ENCODE measurements around the gene FAM20A.
"Not testable (repeated sequence)": the region's sequence is repeated elsewhere in the genome, so short reads cannot be mapped to it uniquely, and the experiment has no call there.

Gene FAM20A

DNA sequence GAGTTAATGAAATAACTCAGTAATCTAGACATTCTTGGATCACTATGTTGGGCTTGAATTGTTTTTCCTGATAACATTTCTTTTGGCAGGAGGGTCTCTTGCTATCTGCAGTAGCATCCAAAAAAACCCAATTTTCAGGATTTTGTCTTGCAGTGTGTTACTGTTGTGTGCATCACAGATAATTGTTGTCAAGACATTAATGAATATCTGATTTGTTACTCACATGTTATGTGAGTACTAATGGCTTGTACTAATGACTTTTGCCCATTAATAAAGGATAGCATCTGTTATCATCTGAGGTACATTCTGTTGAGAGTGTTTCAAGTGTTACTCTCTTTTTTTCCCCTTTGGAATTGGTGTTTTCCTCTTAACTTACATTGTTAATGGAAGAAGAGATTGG, 78.9 kb downstream of the FAM20A start:
- no peaks in the 10 kb centered on the region; the same call in 1 of the 2 replicates for H3K9me3 ChIP-seq (ENCODE audit: insufficient read depth, low read depth, low read length)
- no peaks in the 10 kb centered on the region for H3K9me2 ChIP-seq (replicated peaks; ENCODE audit: low read depth, low read length)
- peaks cover 48% of the 10 kb centered on the region for H3K79me2 ChIP-seq (ENCODE audit: insufficient read depth, low read length)
- H2AFZ ChIP-seq (ENCODE audit: low read length), result no peak overlapping the region
- no peaks in the 10 kb centered on the region for H3K27me3 ChIP-seq (ENCODE audit: insufficient read depth, low read length, poor library complexity, severe bottlenecking)
- no peaks in the 10 kb centered on the region for H3K4me1 ChIP-seq (ENCODE audit: insufficient read depth, low read length, poor library complexity, severe bottlenecking)
- peaks cover 18% of the 10 kb centered on the region for H4K20me1 ChIP-seq (ENCODE audit: insufficient read depth, low read length, poor library complexity, severe bottlenecking)
- no peak overlapping the region for H3K4me2 ChIP-seq (ENCODE audit: low read depth, low read length, poor library complexity, severe bottlenecking)
- H3F3A ChIP-seq (ENCODE audit: low read depth), result no peaks in the 10 kb centered on the region
- TF ChIP-seq EZH2phosphoT487 (IDR thresholded peaks at IDR 0.05; ENCODE audit: borderline replicate concordance), result no peak
- TF ChIP-seq CTCF (conservative IDR thresholded peaks at IDR 0.05; ENCODE audit: low read length), result no peak
- H3K9ac ChIP-seq (ENCODE audit: low read depth, low read length, poor library complexity, severe bottlenecking), result no peak overlapping the region
- peaks cover 77% of the 10 kb centered on the region for H3K36me3 ChIP-seq (ENCODE audit: insufficient read depth, low read length)
- no peak overlapping the region for H3K4me3 ChIP-seq (ENCODE audit: low read length, poor library complexity, severe bottlenecking)

DNA sequence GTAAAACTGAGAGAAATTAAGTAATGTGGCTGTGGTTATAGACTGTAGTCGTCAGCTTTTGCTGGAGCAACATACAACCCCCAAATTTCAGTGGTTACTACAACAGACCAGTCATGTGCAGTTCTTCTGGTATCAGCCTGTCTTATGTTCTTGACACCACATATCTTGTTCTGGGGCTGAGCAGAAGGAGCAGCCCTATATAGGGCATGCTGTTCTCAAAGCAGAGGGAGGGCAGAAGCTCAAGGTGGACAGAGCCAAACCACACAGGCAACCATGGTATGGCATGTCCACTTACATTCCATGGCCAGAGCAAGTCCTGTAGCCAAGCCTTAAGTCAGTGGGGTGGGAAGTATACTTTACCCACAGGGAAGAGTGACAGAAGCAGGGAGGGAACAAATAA, 81.3 kb downstream of the FAM20A start:
- Histone ChIP-seq H3K79me2 (ENCODE audit: insufficient read depth, low read length) (peaks cover 72% of the 10 kb centered on the region), H3K4me1 (ENCODE audit: insufficient read depth, low read length, poor library complexity, severe bottlenecking) (peaks cover 13% of the 10 kb centered on the region), H3K27me3 (ENCODE audit: insufficient read depth, low read length, poor library complexity, severe bottlenecking) (no peaks in the 10 kb centered on the region), H3K36me3 (ENCODE audit: insufficient read depth, low read length) (peaks cover 73% of the 10 kb centered on the region), H3K4me3 (ENCODE audit: low read length, poor library complexity, severe bottlenecking) (no peak overlapping the region), H2AFZ (ENCODE audit: low read length) (no peak overlapping the region), H3K9ac (ENCODE audit: low read depth, low read length, poor library complexity, severe bottlenecking) (no peak overlapping the region), H3K9me3 (ENCODE audit: insufficient read depth, low read depth, low read length) (no peaks in the 10 kb centered on the region; the same call in 1 of the 2 replicates), H4K20me1 (ENCODE audit: insufficient read depth, low read length, poor library complexity, severe bottlenecking) (peaks cover 41% of the 10 kb centered on the region), H3K9me2 (replicated peaks; ENCODE audit: low read depth, low read length) (no peaks in the 10 kb centered on the region), H3K4me2 (ENCODE audit: low read depth, low read length, poor library complexity, severe bottlenecking) (no peak overlapping the region), H3F3A (ENCODE audit: low read depth) (no peaks in the 10 kb centered on the region)
- TF ChIP-seq EZH2phosphoT487 (IDR thresholded peaks at IDR 0.05; ENCODE audit: borderline replicate concordance), result no peak

- H3K79me2 ChIP-seq (ENCODE audit: insufficient read depth, low read length), result peaks cover 80% of the 10 kb centered on the region
- H3K4me1 ChIP-seq (ENCODE audit: insufficient read depth, low read length, poor library complexity, severe bottlenecking), result peaks cover 22% of the 10 kb centered on the region
- not testable (repeated sequence) for H3K27me3 ChIP-seq (ENCODE audit: insufficient read depth, low read length, poor library complexity, severe bottlenecking); H3K9ac ChIP-seq (ENCODE audit: low read depth, low read length, poor library complexity, severe bottlenecking); H3K9me3 ChIP-seq (ENCODE audit: insufficient read depth, low read depth, low read length); H3K4me3 ChIP-seq (ENCODE audit: low read length, poor library complexity, severe bottlenecking); H3K4me2 ChIP-seq (ENCODE audit: low read depth, low read length, poor library complexity, severe bottlenecking); H2AFZ ChIP-seq (ENCODE audit: low read length); H3F3A ChIP-seq (ENCODE audit: low read depth); H3K9me2 ChIP-seq (replicated peaks; ENCODE audit: low read depth, low read length)
- peaks cover 65% of the 10 kb centered on the region for H3K36me3 ChIP-seq (ENCODE audit: insufficient read depth, low read length)
- peaks cover 50% of the 10 kb centered on the region for H4K20me1 ChIP-seq (ENCODE audit: insufficient read depth, low read length, poor library complexity, severe bottlenecking)
Measured at GRCh38 chr17:68519051-68519450, 82.1 kb downstream of the FAM20A start.

DNA sequence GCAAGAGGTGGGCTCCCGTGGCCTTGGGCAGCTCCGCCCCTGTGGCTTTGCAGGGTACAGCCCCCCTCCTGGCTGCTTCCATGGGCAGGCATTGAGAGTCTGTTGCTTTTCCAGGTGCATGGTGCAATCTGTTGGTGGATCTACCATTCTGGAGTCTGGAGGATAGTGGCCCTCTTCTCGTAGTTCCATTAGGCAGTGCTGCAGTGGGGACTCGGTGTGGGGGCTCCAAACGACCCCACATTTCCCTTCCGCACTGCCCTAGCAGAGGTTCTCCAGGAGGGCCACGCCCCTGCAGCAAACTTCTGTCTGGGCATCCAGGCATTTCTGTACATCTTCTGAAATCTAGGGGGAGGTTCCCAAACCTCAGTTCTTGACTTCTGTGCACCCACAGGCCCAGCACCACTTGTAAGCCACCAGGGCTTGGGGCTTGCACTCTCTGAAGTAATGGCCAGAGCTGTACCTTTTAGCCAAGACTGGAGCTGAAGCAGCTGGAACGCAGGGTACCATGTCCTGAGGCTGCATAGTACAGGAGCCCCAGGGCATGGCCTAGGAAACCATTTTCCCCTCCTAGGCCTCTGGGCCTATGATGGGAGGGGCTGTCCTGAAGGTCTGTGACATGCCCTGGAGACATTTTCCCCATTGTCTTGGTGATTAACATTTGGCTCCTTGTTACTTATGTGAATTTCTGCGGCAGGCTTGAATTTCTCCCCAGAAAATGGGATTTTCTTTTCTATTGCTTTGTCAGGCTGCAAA, 82.9 kb downstream of the FAM20A start:
- peaks cover 88% of the 10 kb centered on the region for H3K79me2 ChIP-seq (ENCODE audit: insufficient read depth, low read length)
- no peak overlapping the region for H3K4me2 ChIP-seq (ENCODE audit: low read depth, low read length, poor library complexity, severe bottlenecking)
- no peaks in the 10 kb centered on the region for H3K27me3 ChIP-seq (ENCODE audit: insufficient read depth, low read length, poor library complexity, severe bottlenecking)
- H2AFZ ChIP-seq (ENCODE audit: low read length), result no peak overlapping the region
- H3K9me2 ChIP-seq (replicated peaks; ENCODE audit: low read depth, low read length), result no peaks in the 10 kb centered on the region
- TF ChIP-seq EZH2phosphoT487 (IDR thresholded peaks at IDR 0.05; ENCODE audit: borderline replicate concordance) (no peak), CTCF (conservative IDR thresholded peaks at IDR 0.05; ENCODE audit: low read length) (no peak)
- H3K4me1 ChIP-seq (ENCODE audit: insufficient read depth, low read length, poor library complexity, severe bottlenecking), result peaks cover 30% of the 10 kb centered on the region
- H3F3A ChIP-seq (ENCODE audit: low read depth), result no peaks in the 10 kb centered on the region
- H3K9ac ChIP-seq (ENCODE audit: low read depth, low read length, poor library complexity, severe bottlenecking), result no peak overlapping the region
- H3K36me3 ChIP-seq (ENCODE audit: insufficient read depth, low read length), result peaks cover 57% of the 10 kb centered on the region
- peaks cover 58% of the 10 kb centered on the region for H4K20me1 ChIP-seq (ENCODE audit: insufficient read depth, low read length, poor library complexity, severe bottlenecking)
- H3K4me3 ChIP-seq (ENCODE audit: low read length, poor library complexity, severe bottlenecking), result no peak overlapping the region
- H3K9me3 ChIP-seq (ENCODE audit: insufficient read depth, low read depth, low read length), result no peaks in the 10 kb centered on the region; the same call in 1 of the 2 replicates

DNA sequence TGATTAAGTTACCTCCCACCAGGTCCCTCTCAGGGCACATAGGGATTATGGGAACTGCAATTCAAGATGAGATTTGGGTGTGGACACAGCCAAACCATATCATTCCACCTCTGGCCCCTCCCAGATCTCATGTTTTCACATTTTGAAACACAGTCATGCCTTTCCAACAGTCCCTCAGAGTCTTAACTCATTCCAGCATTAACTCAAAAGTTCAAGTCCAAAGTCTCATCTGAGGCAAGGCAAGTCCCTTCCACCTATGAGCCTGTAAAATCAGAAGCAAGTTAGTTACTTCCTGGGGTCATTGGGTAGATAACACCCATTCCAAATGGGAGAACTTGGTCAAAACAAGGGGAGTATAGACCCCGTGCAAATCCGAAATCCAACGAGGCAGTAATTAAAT, 83.6 kb downstream of the FAM20A start:
- Histone ChIP-seq H3K36me3 (ENCODE audit: insufficient read depth, low read length) (peaks cover 50% of the 10 kb centered on the region), H3K79me2 (ENCODE audit: insufficient read depth, low read length) (peaks cover 91% of the 10 kb centered on the region)
- not testable (repeated sequence) for H3K9me3 ChIP-seq (ENCODE audit: insufficient read depth, low read depth, low read length)

More for the DNA sequence above, 83.6 kb downstream of the FAM20A start:
- not testable (repeated sequence) for H2AFZ ChIP-seq (ENCODE audit: low read length); H3K4me3 ChIP-seq (ENCODE audit: low read length, poor library complexity, severe bottlenecking); H3K4me2 ChIP-seq (ENCODE audit: low read depth, low read length, poor library complexity, severe bottlenecking); H3K27me3 ChIP-seq (ENCODE audit: insufficient read depth, low read length, poor library complexity, severe bottlenecking); H3K9ac ChIP-seq (ENCODE audit: low read depth, low read length, poor library complexity, severe bottlenecking); H3F3A ChIP-seq (ENCODE audit: low read depth); H3K9me2 ChIP-seq (replicated peaks; ENCODE audit: low read depth, low read length)
- H3K4me1 ChIP-seq (ENCODE audit: insufficient read depth, low read length, poor library complexity, severe bottlenecking), result peaks cover 32% of the 10 kb centered on the region
- peaks cover 64% of the 10 kb centered on the region for H4K20me1 ChIP-seq (ENCODE audit: insufficient read depth, low read length, poor library complexity, severe bottlenecking)
